ENCODE measurements around the gene FAM20A. TPM values are rescaled to one million over a fixed set of nuclear protein-coding genes. Genes with fewer than 3 reads are reported as not detected.

FAM20A gene
- total and polyA plus RNA-seq, 9 of the 15 experiments (the other 6 are each of a cell fraction or from before 2014, with no cell fraction given): 0.07 TPM; not detected in 8

GRCh38 chr17:68602289-68602688, 1.1 kb upstream of the FAM20A start:
- intact Hi-C loops (cut with micrococcal nuclease) (no loop called here), in situ Hi-C loops (cut with MboI) (no loop called here)
- Histone ChIP-seq H3K79me2 (ENCODE audit: control insufficient read depth, insufficient read depth, low read length) (no peaks in the 10 kb centered on the region), H2AFZ (ENCODE audit: low read depth, low read length) (no peak overlapping the region), H3K9me1 (ENCODE audit: control insufficient read depth, insufficient read depth, low read length) (no peaks in the 10 kb centered on the region), H3K9ac (ENCODE audit: insufficient read depth in 1 of 2, low read depth in 2 of 2, low read length in 2 of 2) (no peak overlapping the region), H3K4me2 (ENCODE audit: insufficient read depth, low read length) (no peak overlapping the region), H3K4me3 (no peak overlapping the region), H4K20me1 (replicated peaks; ENCODE audit: control insufficient read depth, insufficient read depth, low read length) (no peaks in the 10 kb centered on the region; the same call in 1 of the 2 replicates), H3K9me3 (replicated peaks; ENCODE audit: control insufficient read depth, insufficient read depth, low read depth, low read length) (no peaks in the 10 kb centered on the region), H3K36me3 (ENCODE audit: control insufficient read depth, insufficient read depth, low read length) (no peaks in the 10 kb centered on the region), H3K27ac (ENCODE audit: extremely low read depth, low read depth, low read length) (no peak overlapping the region), H3K27me3 (ENCODE audit: control insufficient read depth in 2 of 2, insufficient read depth in 2 of 2, low read length in 2 of 2) (peaks cover 15 to 24% of the 10 kb centered on the region in 2 experiments), H3K4me1 (replicated peaks in 1 of 2; ENCODE audit: control insufficient read depth in 2 of 2, insufficient read depth in 2 of 2, low read length in 2 of 2) (peaks cover 0 to 17% of the 10 kb centered on the region in 2 experiments; a peak in 2 of 5 replicates)
- POLR2A ChIA-PET: no interaction called here
- no peak for FAIRE-seq
- CTCF ChIA-PET (ENCODE audit: low intra/inter-chr PET ratio): no interaction called here
- BruUV-seq (replicated peaks): no TSS peak
- TF ChIP-seq ZNF224 (CRISPR knock-in tag; IDR thresholded peaks at IDR 0.05) (no peak), HES1 (IDR thresholded peaks at IDR 0.05; ENCODE audit: low read depth) (no peak), CREBBP (IDR thresholded peaks at IDR 0.05; ENCODE audit: low read depth, low read length) (no peak), MAFK (IDR thresholded peaks at IDR 0.05; ENCODE audit: low read length) (no peak), HMG20A (CRISPR knock-in tag; conservative IDR thresholded peaks at IDR 0.05) (no peak), U2AF1 (optimal IDR thresholded peaks at IDR 0.05; ENCODE audit: low read depth, low read length) (no peak), CAMTA2 (CRISPR knock-in tag; conservative IDR thresholded peaks at IDR 0.05) (no peak), ZNF445 (CRISPR knock-in tag; IDR thresholded peaks at IDR 0.05; ENCODE audit: low read depth) (no peak), SP2 (IDR thresholded peaks at IDR 0.05; ENCODE audit: extremely low read depth, low read depth, low read length, poor library complexity, severe bottlenecking) (no peak), ZBTB34 (CRISPR knock-in tag; IDR thresholded peaks at IDR 0.05) (no peak), POLR2A (conservative IDR thresholded peaks at IDR 0.05) (no peak), ZNF79 (CRISPR knock-in tag; IDR thresholded peaks at IDR 0.05; ENCODE audit: low read depth) (no peak), NR4A1 (CRISPR knock-in tag; IDR thresholded peaks at IDR 0.05) (no peak), NR4A1 (tag; IDR thresholded peaks at IDR 0.05) (no peak), ZBED1 (IDR thresholded peaks at IDR 0.05) (no peak), DPF2 (IDR thresholded peaks at IDR 0.05) (no peak)
- 1% methylated on average over 5 of the region's 5 CpGs for WGBS (ENCODE audit: insufficient coverage, low coverage, missing lambda C conversion rate)
- no peak for DNase-seq (ENCODE audit: extremely low read depth in 1 of 4, low spot score in 3 of 4)
- ATAC-seq: no peak

Data from K562 (cell line).